ENCODE results near the gene NTM.

GRCh38 chr11:131659931-131660330, 289.5 kb downstream of the NTM start:
- TF ChIP-seq CTCF (IDR thresholded peaks at IDR 0.05; ENCODE audit: poor library complexity) (no peak), EZH2 (IDR thresholded peaks at IDR 0.05; ENCODE audit: borderline replicate concordance) (no peak), EZH2phosphoT487 (IDR thresholded peaks at IDR 0.05; ENCODE audit: low read depth, severe bottlenecking, unreplicated experiment) (no peak)

Data from hepatocyte (in vitro differentiated cells).